Measurements from ENCODE around the gene XBP1.
A peak's percentile ranks its signal among the peaks of the same experiment; 100 is the strongest.
"Not testable (repeated sequence)": the region's sequence is repeated elsewhere in the genome, so short reads cannot be mapped to it uniquely, and the experiment has no call there.

XBP1 gene

DNA sequence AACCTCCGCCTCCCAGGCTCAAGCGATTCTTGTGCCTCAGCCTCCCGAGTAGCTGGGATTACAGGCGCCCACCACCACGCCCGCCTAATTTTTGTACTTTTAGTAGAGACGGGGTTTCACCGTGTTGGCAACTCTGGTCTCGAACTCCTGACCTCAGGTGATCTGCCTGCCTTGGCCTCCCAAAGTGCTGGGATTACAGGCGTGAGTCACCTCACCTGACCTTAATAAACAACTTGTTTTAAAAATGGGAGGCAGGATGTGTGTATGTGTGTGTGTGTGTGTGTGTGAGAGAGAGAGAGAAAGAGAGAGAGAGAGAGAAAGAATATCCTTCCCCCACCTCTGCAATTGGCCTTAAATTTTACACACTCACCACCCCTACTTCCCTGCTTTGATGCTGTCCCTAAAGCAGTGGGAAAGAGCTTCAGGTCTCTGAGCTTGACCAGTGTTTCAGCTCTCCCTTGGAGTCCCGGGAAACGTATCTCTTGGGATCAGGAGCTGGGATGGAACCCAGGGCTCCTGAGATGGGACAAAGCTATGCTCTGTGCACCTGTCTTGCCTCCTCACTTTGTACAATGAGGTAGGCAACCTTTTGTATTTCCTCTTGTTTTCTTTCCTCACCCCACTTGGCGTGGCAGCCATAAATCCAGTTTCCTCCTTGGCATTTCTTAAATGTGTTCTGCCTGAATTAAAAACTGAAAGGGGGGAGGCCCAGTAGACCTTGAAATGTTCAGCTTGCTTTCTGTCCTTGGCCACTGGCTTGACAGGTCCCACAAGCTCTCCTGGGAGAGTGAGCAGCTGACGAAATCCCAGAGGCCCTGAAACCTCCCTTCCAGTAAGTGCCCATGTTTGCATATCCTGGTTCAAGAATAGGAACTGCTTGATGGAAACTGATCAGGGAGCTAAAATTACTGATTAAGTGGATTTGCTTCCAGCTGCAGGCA, 17.8 kb upstream of the XBP1 start:
- no peak for DNase-seq (ENCODE audit: low read depth in 2 of 2)

DNA sequence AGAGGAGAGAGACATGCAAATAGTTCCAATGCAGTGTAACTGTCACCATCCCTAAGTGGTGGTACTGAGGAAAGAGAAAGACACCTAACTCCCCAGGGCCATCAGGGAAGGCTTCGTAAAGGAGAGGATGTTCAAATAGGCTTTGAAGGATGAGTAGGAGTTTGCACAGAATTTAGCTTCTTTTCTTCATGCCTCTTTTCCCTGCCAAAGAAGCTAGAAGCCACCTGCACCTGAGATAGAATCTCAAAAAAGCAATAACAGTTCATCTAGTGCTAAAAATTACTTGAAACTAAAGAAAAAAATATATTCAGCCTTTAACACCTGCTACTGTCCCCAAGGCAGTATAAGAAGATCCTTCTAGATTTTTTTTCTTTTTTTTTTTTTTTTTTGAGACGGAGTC, 16.7 kb upstream of the XBP1 start:
- no peak for DNase-seq (ENCODE audit: low read depth in 2 of 2)

DNA sequence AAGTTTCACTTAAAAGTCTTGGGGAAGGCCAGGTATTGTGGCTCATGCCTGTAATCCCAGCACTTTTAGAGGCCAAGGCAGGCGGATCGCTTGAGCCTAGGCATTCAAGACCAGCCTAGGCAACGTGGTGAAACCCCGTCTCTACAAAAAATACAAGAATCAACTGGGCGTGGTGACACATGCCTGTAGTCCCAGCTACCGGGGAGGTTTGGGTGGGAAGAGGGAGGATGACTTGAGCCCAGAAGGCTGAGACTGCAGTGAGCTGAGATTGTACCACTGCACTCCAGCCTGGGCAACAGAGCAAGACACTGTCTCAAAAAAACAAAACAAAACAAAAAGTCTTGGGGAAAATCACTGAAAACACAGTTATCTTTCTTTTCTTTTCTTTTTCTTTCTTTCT, 15.4 kb upstream of the XBP1 start:
- no peak for DNase-seq (ENCODE audit: low read depth in 2 of 2)

DNA sequence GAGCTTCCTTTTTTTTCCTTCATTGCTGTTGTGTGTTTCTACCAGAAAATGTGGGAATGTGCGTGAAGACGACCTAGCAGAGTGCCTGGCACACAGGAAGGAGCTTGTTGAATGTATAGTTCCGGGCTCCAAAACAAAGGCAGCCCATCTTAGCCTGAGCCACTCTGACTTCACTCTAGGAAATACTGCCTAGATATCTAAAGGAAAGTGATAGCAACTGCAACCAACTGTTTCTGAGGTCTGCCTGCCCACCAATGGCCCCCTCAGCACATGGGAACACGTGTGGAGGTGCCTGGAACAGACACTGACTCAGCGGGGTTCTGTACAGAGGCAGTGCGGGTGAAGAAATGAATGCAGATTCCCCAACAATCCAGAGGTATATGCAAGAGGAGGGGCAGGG, 14.7 kb upstream of the XBP1 start:
- DNase-seq (ENCODE audit: low read depth in 2 of 2): no peak

DNA sequence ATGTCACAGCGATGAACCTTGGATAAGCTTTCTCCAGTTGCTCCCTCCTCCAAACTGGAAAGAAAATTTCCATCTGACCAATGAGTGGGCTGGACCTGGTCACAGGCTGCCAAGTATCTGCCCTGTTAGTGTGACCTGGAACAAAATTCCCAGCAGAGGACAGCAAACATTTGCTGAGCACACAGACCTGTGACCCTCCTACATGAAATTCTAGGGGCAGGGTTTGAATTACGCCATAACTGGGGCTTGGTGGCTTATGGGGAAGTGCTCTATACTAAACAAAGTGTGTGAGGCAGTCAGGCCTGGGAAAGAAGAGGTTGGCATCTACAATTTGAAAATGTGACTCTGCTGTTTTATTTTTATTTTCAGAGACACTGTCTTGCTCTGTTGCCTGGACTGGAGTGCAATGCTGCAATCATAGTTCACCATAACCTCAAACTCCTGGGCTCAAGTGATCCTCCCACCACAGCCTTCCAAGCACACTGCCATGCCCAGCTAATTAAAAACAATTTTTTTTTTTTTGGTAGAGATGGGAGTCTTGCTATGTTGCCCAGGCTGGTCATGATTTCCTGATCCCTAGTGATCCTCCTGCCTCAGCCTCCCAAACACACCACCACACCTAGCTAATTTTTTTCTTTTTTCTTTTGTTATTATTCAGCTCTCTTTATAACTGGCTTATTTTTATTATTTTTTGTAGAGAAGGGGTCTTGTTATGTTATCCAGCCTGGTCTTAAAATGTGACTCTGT, 13.6 kb upstream of the XBP1 start:
- no peak for DNase-seq (ENCODE audit: low read depth in 2 of 2)

DNA sequence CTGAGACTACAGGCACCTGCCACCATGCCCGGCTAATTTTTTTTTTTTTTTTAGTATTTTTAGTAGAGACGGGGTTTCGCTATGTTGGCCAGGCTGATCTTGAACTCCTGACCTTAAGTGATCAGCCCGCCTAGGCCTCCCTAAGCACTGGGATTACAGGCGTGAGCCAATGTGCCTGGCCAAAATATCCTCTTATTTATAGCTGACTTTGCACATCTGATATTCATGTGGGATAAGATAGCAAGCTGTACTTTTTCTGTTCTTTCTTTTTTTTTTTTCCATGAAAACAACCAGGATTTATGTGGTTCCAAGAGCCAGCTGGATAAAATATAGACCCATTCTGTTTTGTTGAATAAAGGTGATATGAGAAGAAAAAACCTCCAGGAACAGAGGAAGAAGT, 12.1 kb upstream of the XBP1 start:
- DNase-seq (ENCODE audit: low read depth in 2 of 2): no peak

DNA sequence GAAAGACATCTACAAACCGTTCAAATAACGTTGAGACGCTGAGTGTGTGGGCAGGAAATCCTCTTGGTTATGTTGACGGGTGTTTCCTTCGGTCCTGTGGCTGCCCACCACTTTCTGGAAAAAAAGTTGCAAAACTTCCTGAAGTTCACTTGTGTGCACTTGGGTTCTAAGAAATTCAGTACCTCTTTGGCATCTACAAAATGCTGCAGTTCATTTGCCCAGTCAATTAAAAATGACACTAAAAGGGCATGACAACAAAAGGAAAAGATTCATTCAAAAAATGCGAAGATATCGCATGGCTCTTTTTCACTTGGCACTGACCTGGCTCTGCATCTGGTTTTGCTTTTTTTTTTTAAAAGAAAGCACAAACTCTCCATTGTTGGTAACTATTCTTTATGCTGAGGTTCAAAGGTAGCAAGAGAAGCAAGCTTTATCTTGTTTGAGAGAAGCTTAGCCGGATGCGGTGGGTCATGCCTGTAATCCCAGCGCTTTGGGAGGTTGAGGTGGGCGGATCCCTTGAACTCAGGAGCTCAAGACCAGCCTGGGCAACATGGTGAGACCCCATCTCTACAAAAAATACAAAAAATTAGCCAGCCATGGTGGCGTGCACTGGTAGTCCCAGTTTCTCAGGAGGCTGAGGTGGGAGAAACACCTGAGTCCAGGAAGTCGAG, 10.6 kb upstream of the XBP1 start:
- peak in 1 of 2 donors; percentile 36 for DNase-seq (ENCODE audit: low read depth in 2 of 2)

DNA sequence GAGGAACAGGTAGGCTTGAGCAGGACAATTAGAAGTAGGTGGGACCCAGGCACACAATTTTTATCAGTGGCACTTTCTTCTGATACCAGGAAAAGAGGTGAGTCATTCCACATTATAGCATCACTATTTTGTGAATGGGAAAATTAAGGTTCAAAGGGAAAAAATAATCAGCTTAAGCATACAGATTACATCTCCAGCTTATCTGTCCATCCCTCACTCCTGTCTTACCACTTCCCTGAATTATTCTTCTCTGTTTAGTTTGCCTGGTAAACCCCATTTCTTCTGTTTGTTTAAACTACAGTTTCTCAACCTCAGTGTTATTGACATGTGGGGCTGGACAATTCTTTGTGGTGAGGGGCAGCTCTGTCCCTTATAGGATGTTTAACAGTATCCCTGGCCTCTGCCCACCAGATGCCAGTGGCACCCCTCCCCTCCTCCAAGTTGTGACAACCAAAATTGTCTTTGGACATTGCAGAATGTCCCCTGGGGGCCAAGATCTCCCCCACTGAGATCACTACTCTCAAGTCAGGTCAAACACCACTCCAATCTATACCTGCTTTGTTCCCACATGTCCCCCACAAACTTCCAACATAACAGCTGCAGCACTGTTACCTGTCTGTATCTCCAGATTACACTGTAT, 8.5 kb upstream of the XBP1 start:
- DNase-seq (ENCODE audit: low read depth in 2 of 2): no peak

DNA sequence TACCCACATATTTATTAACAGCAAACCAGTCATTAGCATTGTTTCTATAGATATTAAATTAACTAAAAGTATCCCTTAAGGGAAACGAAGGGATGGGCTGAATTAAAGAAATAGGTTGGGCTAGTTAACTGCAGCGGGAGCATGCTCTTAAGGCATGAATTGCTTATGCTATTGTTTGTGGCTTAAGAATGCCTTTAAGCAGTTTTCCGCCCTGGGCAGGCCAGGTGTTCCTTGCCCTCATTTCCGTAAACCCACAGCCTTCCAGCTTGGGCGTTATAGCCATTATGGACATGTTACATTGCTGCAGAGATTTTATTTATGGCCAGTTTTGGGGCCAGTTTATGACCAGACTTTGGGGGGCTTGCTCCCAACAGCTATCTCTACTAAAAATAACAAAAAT, 5.1 kb upstream of the XBP1 start:
- not testable (repeated sequence) for DNase-seq (ENCODE audit: low read depth in 2 of 2)

DNA sequence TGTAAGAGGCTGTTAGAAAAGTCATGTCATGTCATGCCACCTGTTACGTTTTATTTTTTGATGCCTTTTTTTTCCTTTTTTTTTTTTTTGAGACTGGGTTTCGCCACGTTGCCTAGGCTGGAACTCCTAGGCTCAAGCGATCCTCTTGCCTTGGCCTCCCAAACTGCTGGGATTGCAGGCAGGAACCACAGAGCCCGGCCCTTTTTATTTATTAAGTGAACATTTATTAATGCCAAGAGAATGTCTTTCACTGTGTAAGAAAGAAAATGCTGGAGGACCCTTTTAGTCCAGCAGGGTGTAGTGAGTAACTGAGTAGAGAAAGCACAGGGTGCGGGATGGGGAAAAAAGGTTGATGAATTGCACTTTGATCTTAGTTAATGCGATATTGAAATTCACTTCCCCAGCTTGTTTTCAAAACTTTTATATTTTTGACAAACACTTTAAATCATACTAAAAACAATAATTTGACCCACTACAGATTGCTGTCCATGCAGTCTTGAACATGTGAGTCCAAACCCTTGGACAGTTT, 2.3 kb upstream of the XBP1 start:
- no peak for DNase-seq (ENCODE audit: low read depth in 2 of 2)

DNA sequence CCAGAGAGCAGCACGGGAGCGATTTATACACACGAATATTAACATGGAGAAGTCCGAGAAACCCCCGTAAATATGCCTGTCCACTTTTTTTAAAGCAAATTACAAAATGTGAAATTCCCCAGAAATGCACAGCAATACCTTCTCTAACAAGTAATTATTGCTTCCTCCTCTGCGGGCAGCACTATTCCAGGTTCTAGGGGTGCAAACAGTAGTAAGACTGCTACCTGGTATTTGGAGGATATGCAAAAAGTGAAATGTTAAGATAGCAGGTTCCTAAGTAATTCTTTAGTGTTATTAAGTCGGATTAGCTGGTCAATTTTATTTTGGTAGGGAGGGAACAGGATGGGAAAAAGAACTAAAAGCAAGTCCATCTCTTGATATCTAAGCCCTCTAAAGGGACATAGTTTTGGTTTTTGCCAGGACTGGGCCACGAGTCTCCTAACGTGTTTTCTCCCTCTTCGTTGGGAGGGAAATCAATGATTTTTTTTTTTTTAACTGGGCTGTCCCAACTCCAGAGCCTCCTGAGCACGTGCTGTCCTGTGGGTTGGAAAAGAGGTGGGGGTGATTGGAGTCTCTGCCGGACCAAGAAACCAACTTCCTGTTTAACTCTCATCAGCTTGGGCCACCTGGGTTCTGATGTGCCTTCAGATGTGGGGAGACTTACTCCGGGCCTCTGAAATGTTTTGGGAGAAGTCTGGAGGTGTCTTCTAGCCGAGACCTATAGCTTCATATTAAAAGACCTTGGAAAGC, 1.7 kb upstream of the XBP1 start:
- DNase-seq (ENCODE audit: low read depth in 2 of 2): no peak

DNA sequence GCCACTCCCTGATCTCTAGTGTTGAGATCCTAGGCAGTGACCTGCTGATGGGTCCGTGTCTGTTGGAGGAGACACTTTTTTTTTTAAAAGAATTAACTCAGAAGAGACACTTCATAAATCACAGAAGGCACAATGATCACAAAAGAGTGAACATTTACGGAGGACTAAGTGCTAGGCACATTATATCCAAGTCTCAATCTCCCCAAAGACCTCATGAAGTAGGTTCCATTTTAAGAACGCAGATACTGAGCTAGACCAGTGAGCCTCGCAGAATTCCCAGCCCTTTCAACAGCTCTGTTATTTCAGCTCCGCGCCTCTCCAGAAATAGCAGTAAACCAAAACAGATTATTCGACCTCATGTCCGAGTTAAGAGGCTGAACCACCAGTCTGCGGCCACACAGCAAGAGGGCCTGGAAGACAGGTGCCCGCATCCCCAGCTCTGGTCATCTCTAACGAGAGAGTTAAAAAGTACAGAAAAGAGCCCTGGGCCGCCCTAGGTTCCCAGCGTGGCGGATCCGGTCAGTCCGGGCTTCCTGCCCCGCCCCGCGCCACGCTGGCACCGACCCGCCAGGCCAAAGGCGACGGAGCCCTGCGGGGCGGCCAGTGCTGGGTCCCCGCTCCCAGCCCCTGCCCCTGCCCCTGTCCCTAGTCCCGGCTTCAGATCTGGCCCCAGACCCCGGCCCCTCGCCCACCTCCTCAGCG, 612 bp downstream of the XBP1 start:
- DNase-seq (ENCODE audit: low read depth in 2 of 2): no peak

DNA sequence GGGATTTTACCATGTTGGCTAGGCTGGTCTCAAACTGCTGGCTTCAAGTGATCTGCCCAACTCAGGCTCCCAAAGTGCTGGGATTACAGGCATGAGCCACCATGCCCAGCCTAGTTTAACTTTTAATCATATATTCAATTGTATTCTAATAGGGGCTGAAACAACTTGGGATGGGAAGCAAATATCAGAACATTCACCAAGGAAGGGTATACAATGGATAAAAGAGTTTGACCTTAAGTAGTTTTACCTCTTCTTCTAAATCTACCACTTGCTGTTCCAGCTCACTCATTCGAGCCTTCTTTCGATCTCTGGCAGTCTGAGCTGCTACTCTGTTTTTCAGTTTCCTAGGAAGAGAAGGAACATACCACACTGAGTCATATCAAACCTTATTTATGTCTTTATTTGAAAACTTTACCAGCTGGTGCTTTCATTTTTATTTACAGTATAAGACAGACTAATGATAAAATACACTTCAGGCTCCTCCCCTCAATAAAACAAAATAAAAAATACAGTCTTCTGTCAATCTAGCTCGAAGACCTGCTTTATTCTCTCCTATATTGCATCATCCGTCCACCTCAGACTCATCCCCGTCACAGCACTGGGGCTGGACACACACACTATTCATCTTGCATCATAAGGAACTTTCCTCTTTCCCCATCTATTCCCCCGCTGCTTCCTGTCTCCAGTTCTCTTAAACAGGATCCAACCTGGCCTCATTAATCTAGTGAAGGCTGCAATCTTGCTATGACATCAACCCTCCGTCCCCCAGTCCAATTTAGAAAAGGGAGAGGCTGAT, 1.4 kb downstream of the XBP1 start:
- DNase-seq (ENCODE audit: low read depth in 2 of 2): no peak

DNA sequence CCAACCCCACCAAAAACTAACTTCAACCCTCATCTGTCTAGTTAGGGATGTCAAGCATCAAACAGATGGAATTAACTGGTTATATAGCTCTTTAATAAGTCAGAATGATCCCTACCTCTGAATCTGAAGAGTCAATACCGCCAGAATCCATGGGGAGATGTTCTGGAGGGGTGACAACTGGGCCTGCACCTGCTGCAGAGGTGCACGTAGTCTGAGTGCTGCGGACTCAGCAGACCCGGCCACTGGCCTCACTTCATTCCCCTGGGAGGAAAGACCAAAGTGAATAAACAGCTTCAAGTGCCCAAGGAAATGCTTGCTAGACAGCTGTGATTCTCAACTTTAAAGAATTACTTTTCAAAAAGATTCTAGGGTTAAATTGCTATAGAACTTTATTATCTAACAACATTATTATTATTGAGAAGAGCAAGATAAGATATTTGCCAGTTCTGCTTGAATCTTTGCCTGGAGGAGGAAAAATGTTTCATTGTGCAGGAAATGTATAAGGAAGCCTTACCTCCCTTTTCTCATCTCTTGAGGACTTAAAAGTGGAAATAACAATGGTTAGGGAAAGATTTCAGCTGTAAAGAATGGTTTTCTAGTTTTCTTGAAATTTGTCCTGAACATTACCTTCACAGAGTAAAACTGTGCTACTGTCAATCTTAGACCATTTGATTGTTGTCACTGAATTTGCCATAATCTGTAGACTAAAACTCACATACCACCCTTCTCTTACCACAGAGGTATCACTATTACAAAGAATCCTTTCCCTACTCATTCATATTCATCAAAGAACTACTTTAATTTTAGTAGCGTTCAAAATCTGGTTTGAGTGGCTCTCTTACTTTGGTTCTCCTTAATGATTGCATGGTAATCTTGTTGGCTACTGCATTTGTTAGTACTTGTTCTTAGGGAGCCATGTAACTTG, 4.2 kb downstream of the XBP1 start:
- no peak for DNase-seq (ENCODE audit: low read depth in 2 of 2)

DNA sequence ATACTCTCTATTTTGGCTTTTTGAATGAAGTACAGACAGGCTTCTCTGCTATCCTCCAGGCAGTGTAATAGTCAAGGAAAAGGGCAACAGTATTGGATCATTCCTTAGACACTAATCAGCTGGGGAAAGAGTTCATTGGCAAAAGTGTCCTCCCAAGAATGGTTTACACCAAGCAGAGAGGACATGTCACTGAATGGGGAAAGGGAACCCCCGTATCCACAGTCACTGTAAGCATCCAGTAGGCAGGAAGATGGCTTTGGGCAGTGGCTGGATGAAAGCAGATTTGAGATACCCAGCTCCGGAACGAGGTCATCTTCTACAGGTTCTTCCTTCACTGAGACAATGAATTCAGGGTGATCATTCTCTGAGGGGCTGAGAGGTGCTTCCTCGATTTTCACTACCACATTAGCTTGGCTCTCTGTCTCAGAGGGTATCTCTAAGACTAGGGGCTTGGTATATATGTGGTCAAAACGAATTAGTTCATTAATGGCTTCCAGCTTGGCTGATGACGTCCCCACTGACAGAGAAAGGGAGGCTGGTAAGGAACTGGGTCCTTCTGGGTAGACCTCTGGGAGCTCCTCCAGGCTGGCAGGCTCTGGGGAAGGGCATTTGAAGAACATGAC, 5.2 kb downstream of the XBP1 start:
- no peak for DNase-seq (ENCODE audit: low read depth in 2 of 2)

DNA sequence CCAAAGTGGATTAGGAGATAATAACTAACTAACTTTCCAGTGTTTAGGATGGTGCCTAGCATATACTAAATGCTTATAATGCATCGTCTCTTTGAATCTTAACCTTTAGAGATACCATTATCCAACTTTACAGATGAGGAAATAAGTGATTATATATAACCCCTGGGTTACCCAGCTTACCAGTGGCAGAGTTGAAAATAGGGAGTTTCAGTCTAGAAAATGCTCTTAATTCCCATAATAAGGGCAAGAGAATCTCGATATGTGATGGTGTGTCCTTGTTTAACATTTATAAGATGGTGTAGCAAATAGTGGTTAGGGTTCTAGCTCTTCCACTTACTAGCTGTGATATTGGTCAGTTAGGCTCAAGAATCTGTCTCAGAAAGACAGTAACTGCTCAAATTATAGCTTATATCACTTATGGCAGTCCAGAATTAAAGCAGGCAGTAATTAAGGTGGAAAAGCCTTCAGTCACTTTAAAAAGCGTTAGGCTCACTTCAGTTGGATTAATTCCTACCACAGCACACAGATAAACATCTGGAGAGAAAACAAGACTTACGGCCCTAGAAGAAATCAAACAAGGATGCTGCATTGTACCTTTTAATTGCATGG, 6.3 kb downstream of the XBP1 start:
- no peak for DNase-seq (ENCODE audit: low read depth in 2 of 2)
